RWPE1 (cell line): ENCODE data around the gene FBN2.

ENCODE experiments used
- CTCF ChIA-PET: fragments of 350-600 bp; sonication (Branson Sonifier 250); formaldehyde crosslinking; extraction: SDS; loops from one replicate; lab custom pipeline; 2021; lab: Yijun Ruan, JAX
- POLR2A ChIA-PET: fragments of 400-600 bp; formaldehyde crosslinking; extraction: SDS; loops from one replicate; lab custom pipeline; 2020; ENCODE audit warnings: antibody characterized with exemption; ENCODE audit not compliant: low non-redundant PET; lab: Yijun Ruan, JAX
- DNase-seq: peaks from one replicate; pipeline ENCODE4 v3.0.0; 2012; ENCODE audit warnings: low spot score
- H3K27ac ChIP-seq: fragments of 450-650 bp; 2 replicates; pipeline ENCODE4 v1.5.1; 2017
- TF ChIP-seq, protein P1 (sequence below): fragments of 450-650 bp; conservative IDR thresholded peaks from 2 replicates; pipeline ENCODE4 v1.5.1; 2017; ENCODE audit warnings: low read depth, mild to moderate bottlenecking

Gene FBN2

DNA sequence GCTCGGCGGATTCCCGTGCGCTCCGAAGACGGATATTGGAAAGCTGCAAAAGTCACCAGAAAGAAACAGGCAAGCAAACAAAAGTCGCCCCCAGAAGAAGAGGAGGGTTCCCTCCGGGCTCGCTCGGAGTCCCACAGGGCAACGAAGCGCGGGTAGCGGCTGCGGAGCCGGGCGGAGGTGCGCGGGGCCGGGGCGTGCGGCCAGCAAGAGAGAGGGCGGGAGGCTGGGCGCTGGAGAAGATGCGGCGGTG lies at the start of gene FBN2:
Gene FBN2 (minus strand): TSS at position 246 of the 250 bp plus-strand sequence. CDS start 642 bp downstream, outside the sequence.
- no peak for DNase-seq
- ChIA-PET CTCF (interaction anchor here (1.1 kb wide), 1 partner anchor 137 kb away, joined by 3 read pairs; no protein-coding TSS in a partner anchor), POLR2A (no interaction called here)
- H3K27ac ChIP-seq: peak within 1 kb of the TSS; percentile 97
- TF ChIP-seq, protein P1, sequence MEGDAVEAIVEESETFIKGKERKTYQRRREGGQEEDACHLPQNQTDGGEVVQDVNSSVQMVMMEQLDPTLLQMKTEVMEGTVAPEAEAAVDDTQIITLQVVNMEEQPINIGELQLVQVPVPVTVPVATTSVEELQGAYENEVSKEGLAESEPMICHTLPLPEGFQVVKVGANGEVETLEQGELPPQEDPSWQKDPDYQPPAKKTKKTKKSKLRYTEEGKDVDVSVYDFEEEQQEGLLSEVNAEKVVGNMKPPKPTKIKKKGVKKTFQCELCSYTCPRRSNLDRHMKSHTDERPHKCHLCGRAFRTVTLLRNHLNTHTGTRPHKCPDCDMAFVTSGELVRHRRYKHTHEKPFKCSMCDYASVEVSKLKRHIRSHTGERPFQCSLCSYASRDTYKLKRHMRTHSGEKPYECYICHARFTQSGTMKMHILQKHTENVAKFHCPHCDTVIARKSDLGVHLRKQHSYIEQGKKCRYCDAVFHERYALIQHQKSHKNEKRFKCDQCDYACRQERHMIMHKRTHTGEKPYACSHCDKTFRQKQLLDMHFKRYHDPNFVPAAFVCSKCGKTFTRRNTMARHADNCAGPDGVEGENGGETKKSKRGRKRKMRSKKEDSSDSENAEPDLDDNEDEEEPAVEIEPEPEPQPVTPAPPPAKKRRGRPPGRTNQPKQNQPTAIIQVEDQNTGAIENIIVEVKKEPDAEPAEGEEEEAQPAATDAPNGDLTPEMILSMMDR: no peak

- DNase-seq: no peak
- no peak overlapping the region for H3K27ac ChIP-seq
- TF ChIP-seq, protein P1: no peak
- ChIA-PET POLR2A (no interaction called here), CTCF (no interaction called here)
Measured at GRCh38 chr5:128587275-128587674, 49.2 kb upstream of the FBN2 start.

DNA sequence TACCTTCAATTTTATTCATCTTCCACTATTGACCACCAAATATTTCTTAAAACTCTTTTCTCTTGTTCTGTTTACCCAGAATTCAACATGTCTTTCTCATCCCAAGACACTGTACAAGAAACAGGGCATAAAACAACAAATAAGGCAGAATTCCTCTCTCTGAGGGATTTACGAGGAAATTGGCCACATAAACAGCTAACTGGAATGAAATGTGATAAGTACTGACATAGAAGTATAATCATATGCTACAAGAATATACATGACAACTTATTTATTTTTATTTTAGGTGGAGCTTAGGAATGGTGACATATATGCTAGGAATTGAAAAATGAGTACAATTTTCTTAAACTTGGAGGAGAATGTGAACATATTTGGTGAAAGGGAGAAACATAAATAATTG lies 48.8 kb upstream of the FBN2 start:
- DNase-seq: no peak
- ChIA-PET POLR2A (no interaction called here), CTCF (interaction anchor here (0.6 kb wide), 1 partner anchor 46 kb away, joined by 8 read pairs; no protein-coding TSS in a partner anchor)
- H3K27ac ChIP-seq: no peak overlapping the region
- TF ChIP-seq, protein P1: no peak

GRCh38 chr5:128579639-128580038 lies 41.6 kb upstream of the FBN2 start:
- CTCF ChIA-PET: interaction anchor here (0.7 kb wide), 1 partner anchor 29 kb away, joined by 4 read pairs; no protein-coding TSS in a partner anchor
- no peak overlapping the region for H3K27ac ChIP-seq
- TF ChIP-seq, protein P1: no peak
- POLR2A ChIA-PET: no interaction called here
- no peak for DNase-seq

DNA sequence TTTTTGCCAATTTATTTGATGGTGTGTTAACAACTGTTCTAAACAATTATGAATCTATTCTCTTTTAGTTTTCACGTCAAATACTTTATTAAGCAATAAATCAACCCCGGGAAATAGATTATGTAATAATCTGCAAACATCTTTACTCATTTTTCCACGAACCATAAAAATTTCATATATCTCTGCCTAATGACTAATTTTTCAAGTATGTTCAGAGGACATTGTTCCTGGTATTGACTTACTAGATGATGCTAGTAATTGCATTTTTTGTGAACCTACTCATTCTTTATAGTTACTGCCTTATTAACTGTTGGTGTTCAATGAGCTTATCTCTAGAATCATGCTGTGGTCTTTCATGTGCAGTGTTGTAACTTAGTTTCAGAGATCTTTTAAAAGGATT lies 41.0 kb upstream of the FBN2 start:
- no peak overlapping the region for H3K27ac ChIP-seq
- peak; percentile 93 for DNase-seq
- ChIA-PET CTCF (interaction anchor here (0.7 kb wide), 1 partner anchor 30 kb away, joined by 4 read pairs; no protein-coding TSS in a partner anchor), POLR2A (no interaction called here)
- TF ChIP-seq, protein P1: no peak

GRCh38 chr5:128574041-128574440 lies 36.0 kb upstream of the FBN2 start:
- ChIA-PET POLR2A (no interaction called here), CTCF (interaction anchor here (0.6 to 0.7 kb wide), 2 partner anchors 11 to 1499 kb away, joined by 3 read pairs; no protein-coding TSS in a partner anchor)
- peak; percentile 72 for DNase-seq

More at GRCh38 chr5:128574041-128574440, 36.0 kb upstream of the FBN2 start:
- TF ChIP-seq, protein P1: no peak
- peak overlapping the region; percentile 47; the same call in 1 of the 2 replicates for H3K27ac ChIP-seq
